ENCODE measurements around the gene FANK1.

Gene FANK1

DNA sequence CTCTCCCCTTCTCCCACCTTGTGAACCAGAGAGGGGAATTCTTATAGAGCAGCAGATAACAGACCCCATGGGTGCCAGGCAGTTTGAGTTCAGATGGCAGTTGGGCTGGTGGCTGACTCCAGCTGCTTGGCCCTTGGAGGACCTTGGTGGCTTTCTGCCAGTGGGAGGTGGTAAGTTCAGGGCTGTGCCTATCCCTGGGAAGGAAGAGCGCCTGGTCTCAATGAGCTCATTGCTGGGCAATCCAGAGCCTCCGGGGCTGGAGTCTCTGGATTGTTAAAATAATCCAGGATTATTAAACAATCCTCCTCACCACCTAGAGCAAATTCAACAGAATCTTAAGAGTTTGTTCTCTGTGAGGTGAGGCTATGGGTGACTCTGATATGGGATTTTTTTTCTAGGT lies 105.2 kb downstream of the FANK1 start:
- TF ChIP-seq EZH2phosphoT487 (IDR thresholded peaks at IDR 0.05; ENCODE audit: low read length): no peak
- no peak for TF ChIP-seq CTCF (IDR thresholded peaks at IDR 0.05; ENCODE audit: low read length)
- TF ChIP-seq EZH2 (optimal IDR thresholded peaks at IDR 0.05; ENCODE audit: low read depth, low read length): no peak
- H2AFZ ChIP-seq (ENCODE audit: low read length): no peak overlapping the region
- H3K9me3 ChIP-seq (replicated peaks; ENCODE audit: insufficient read depth, low read length): 0 out of 2 replicates have a peak, but pooled peaks cover under 1% of the 10 kb centered on the region
- H3K27ac ChIP-seq (ENCODE audit: low read length): no peak overlapping the region
- H3K4me2 ChIP-seq (ENCODE audit: low read depth, low read length): no peak overlapping the region
- H3K9me2 ChIP-seq (replicated peaks; ENCODE audit: insufficient read depth, low read length): no peaks in the 10 kb centered on the region
- no peaks in the 10 kb centered on the region for H3K79me2 ChIP-seq (ENCODE audit: low read length)
- H3F3A ChIP-seq (ENCODE audit: insufficient read depth, low read length): no peaks in the 10 kb centered on the region
- no peaks in the 10 kb centered on the region for H3K36me3 ChIP-seq (replicated peaks; ENCODE audit: insufficient read depth, low read length)
- DNase-seq: no peak
- H4K20me1 ChIP-seq (ENCODE audit: insufficient read depth, low read length): no peaks in the 10 kb centered on the region
- H3K4me3 ChIP-seq (ENCODE audit: low read length): no peak overlapping the region
- H3K27me3 ChIP-seq (replicated peaks; ENCODE audit: insufficient read depth, low read length): peaks cover 1% of the 10 kb centered on the region; the same call in 1 of the 2 replicates
- H3K9ac ChIP-seq (ENCODE audit: low read length): no peak overlapping the region
- no peaks in the 10 kb centered on the region for H3K4me1 ChIP-seq (ENCODE audit: low read length)

DNA sequence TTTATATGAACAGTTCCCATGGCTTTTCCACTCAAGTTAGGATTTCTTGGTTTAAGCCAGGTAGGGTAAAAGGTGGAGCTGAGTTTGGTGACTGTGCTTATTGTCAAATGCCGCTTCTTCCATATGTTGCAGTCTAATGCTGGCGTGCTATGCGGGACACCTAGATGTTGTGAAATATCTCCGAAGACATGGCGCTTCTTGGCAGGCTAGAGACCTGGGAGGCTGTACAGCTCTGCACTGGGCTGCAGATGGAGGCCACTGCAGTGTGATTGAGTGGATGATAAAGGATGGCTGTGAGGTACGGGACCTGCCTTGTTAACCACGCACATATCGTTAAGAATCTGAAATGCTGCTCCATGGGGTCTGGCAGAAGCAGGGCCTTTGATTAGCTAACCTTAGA lies 108.4 kb downstream of the FANK1 start:
- no peaks in the 10 kb centered on the region for H3K9me2 ChIP-seq (replicated peaks; ENCODE audit: insufficient read depth, low read length)
- H2AFZ ChIP-seq (ENCODE audit: low read length): no peak overlapping the region
- TF ChIP-seq EZH2 (optimal IDR thresholded peaks at IDR 0.05; ENCODE audit: low read depth, low read length): no peak
- no peak for TF ChIP-seq CTCF (IDR thresholded peaks at IDR 0.05; ENCODE audit: low read length)
- TF ChIP-seq EZH2phosphoT487 (IDR thresholded peaks at IDR 0.05; ENCODE audit: low read length): no peak
- H3K4me3 ChIP-seq (ENCODE audit: low read length): no peak overlapping the region
- H3K79me2 ChIP-seq (ENCODE audit: low read length): no peaks in the 10 kb centered on the region
- no peak for DNase-seq
- H3K36me3 ChIP-seq (replicated peaks; ENCODE audit: insufficient read depth, low read length): no peaks in the 10 kb centered on the region
- no peaks in the 10 kb centered on the region for H3K9me3 ChIP-seq (replicated peaks; ENCODE audit: insufficient read depth, low read length)
- H3F3A ChIP-seq (ENCODE audit: insufficient read depth, low read length): no peaks in the 10 kb centered on the region
- H3K4me2 ChIP-seq (ENCODE audit: low read depth, low read length): no peak overlapping the region
- no peak overlapping the region for H3K27ac ChIP-seq (ENCODE audit: low read length)
- H3K4me1 ChIP-seq (ENCODE audit: low read length): no peaks in the 10 kb centered on the region
- H3K27me3 ChIP-seq (replicated peaks; ENCODE audit: insufficient read depth, low read length): no peaks in the 10 kb centered on the region
- no peaks in the 10 kb centered on the region for H4K20me1 ChIP-seq (ENCODE audit: insufficient read depth, low read length)
- no peak overlapping the region for H3K9ac ChIP-seq (ENCODE audit: low read length)

- Histone ChIP-seq H3K27me3 (replicated peaks; ENCODE audit: insufficient read depth, low read length) (no peaks in the 10 kb centered on the region), H3K9ac (ENCODE audit: low read length) (no peak overlapping the region), H3K4me3 (ENCODE audit: low read length) (no peak overlapping the region), H2AFZ (ENCODE audit: low read length) (no peak overlapping the region), H3K9me2 (replicated peaks; ENCODE audit: insufficient read depth, low read length) (no peaks in the 10 kb centered on the region), H3K4me1 (ENCODE audit: low read length) (no peaks in the 10 kb centered on the region), H3K27ac (ENCODE audit: low read length) (no peak overlapping the region), H3K36me3 (replicated peaks; ENCODE audit: insufficient read depth, low read length) (no peaks in the 10 kb centered on the region), H4K20me1 (ENCODE audit: insufficient read depth, low read length) (no peaks in the 10 kb centered on the region), H3F3A (ENCODE audit: insufficient read depth, low read length) (no peaks in the 10 kb centered on the region), H3K9me3 (replicated peaks; ENCODE audit: insufficient read depth, low read length) (no peaks in the 10 kb centered on the region), H3K79me2 (ENCODE audit: low read length) (no peaks in the 10 kb centered on the region), H3K4me2 (ENCODE audit: low read depth, low read length) (no peak overlapping the region)
- DNase-seq: no peak
- TF ChIP-seq EZH2phosphoT487 (IDR thresholded peaks at IDR 0.05; ENCODE audit: low read length): no peak
- no peak for TF ChIP-seq EZH2 (optimal IDR thresholded peaks at IDR 0.05; ENCODE audit: low read depth, low read length)
- TF ChIP-seq CTCF (IDR thresholded peaks at IDR 0.05; ENCODE audit: low read length): no peak
These were observed 109.9 kb downstream of the FANK1 start for GRCh38 chr10:126006264-126006663.

All from MM.1S (cell line).